DMS 273 (cell line): ENCODE data around the gene TRIM41.
"Not testable (repeated sequence)": the region's sequence is repeated elsewhere in the genome, so short reads cannot be mapped to it uniquely, and the experiment has no call there.

Experiments
- DNase-seq: peaks from one replicate; lab custom pipeline; 2025; ENCODE audit not compliant: unreplicated experiment; lab: John Stamatoyannopoulos, UW

Gene TRIM41

DNA sequence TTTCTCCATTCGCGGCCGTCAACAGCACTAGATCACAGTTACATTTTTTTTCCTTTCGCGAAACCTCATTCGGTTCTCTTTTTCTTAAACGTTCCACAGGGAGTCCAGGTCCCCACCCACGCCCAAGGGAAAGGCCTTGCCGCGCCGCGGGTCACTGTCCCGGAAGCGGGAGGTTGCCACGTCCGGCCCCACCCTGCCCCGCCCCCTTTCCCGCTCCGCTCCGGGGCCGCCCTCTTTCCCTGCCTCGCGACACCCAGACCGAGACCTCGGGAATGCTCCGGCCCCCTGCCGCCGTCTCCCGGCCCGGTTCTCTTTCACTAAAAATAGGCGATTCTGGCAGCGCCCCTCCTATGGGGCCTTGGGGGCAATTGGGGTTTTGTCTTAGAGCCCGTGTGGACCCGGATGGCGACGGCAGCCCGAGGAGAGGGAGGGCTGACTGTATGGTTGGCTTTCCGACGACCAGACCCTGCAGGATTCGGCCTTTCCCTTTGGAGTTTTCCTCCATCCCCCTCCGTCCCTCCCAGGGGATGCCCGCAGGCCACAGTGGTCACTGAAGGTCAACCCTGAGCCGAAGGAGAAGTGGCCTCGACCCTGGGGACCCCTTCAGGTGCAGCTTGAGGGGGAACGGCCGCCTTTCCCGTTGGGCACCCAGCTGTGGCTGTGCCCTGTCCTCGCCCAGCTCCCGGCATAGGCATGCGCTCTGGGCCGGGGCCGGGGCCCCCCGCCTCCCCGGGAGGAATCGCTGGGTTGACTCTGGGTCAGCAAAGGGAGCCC is 23.4 kb downstream of the TRIM41 start:
- DNase-seq, result no peak

DNA sequence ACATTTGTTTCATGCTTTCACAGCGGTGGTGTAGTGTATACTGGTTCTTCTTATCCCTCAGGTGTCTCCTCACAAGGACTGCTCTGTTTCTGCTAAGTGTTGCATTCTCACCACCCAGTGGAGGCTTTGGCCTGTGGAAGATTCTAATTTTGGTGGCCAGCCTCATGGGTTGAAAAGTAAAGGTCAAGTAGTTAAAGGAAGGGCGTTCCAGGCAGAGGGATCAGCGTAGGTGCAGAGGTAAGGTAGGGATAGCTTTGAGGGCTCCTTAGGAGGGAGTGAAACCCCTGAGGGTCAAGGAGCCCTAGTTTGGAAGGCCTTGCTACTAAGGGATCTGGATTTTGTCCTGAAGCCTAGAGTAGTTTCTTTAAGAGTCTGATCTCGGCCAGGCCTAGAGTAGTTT is 25.2 kb downstream of the TRIM41 start:
- DNase-seq, result no peak

- DNase-seq, result no peak
Measured at GRCh38 chr5:181255276-181255675, 32.2 kb downstream of the TRIM41 start.

DNA sequence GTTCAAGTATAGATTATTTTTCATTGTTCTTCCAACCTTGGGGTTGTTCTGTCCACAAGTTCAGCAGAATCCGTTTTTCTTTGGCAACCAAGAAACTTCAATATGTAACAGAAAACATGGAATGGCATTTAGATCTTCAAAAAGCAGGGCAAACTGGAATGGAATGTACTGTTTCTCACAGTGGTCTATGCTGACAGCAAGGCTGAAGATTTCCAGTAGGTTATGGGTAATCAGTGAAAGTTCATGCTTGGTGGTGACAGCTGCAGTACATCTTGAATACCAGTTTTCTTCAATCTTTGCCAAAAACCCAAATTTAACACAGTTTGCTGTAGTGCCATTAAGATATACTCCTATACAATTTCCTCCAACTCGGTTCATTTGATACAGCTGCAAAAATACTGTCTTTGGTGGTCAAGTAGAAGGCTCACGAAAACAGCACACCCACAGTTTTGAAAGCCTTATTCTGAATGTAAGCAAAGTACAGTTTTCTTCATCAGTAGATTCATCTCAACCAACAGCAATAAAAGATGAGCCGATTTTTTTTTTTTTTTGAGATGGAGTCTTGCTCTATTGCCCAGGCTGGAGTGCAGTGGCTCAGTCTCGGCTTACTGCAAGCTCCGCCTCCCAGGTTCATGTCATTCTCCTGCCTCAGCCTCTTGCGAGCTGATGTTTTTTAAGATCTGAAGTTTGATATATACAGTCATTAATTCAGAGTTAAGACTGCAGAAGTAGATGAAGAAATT is 32.9 kb downstream of the TRIM41 start:
- no peak for DNase-seq

DNA sequence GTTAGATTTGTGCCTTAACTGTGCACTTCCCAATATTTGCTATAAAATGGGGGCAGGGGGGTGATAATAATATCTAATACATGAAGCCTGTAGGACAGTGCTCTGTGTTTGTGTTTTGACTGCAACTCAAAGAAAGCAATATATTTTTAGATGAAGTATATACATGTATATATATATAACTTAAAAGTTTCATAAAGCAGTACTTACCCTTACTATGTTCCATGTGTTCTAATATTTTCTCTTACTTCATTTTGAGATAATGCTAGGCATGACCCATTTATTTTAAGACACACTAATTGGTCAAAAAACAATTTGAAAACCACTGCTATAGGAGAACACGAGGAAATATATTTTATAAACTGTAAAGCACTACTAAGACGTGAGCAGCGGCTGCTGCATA is 35.5 kb downstream of the TRIM41 start:
- no peak for DNase-seq

- no peak for DNase-seq
Measured at GRCh38 chr5:181259283-181259682, 36.2 kb downstream of the TRIM41 start.

DNA sequence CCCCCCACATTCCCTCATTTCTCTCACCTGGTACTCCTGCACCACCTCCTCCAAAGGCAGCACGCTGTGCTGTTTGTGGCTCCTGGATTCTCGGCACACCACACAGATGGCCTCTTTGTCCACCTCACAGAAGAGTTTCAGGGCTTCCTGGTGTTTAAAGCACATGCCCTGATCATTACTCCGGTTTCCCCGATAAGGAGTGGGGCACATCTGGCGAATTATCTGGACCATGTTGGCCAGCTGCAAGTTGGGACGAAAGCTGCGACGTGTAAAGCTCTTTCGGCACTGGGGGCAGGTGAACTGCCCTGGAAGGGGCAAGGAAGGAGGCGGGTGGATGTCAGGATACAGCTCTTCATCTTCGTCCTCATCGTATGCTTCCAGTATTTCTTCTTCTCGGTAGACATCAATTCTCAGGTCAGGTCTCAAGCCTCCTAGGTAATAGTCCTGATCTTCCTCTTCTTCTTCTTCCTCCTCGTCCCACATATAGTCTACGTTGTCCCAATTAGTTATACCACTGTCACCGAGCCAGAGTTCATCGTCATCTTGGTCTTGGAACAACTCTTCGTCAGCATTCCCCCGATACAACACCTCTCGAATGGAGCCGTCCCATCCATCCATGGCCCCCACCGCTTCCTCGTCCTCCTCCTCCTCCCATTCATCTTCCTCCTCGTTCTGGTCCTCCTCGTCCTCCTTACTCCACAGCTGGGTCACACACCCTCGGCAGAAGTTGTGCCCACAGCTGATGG is 37.1 kb downstream of the TRIM41 start:
- no peak for DNase-seq

- no peak for DNase-seq
Measured at GRCh38 chr5:181260720-181261319, 37.7 kb downstream of the TRIM41 start, which contains the start of gene TRIM52. Gene TRIM52 (minus strand): TSS chr5:181261143. CDS start chr5:181260813, 330 bp downstream.

DNA sequence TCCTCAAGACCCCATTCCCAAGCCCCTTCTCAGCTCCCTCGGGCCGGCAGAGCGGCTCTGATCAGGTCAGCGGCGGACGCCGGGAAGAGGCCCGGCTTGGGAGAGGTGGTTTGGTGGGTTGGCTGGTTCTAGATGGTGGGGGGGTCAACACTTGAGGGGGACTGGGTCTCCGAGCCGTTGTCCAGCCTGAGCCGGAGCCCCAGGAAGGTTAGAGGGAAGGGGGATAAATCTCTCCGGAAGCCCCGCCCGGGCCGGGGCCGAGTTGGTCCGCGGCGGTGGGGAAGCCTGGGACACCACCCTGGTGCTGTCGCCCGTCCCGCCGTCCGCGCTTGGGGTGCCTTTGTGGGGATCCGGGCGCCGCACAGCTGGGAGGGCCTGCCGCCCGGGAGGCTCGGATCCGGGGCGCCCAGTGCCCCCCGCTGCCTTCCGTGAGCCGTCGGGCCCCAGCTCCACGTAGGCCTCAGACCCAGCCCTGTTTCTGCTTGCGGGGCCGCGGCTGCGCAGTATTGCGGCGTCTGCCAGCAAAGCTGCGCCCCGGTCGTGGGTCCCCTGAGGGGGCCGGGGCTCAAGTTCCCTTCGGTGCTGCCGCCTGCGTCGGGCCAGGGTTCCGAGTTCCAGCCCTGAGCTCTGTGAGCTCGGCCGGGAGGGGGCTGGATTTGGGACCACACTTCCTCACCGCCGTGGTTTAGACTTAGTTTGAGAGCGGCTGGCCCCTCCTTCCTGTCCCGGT is 38.4 kb downstream of the TRIM41 start:
- DNase-seq, result no peak

GRCh38 chr5:181263633-181264032 is 40.6 kb downstream of the TRIM41 start:
- no peak for DNase-seq

- no peak for DNase-seq
Measured at GRCh38 chr5:181265092-181265671, 42.1 kb downstream of the TRIM41 start.

DNA sequence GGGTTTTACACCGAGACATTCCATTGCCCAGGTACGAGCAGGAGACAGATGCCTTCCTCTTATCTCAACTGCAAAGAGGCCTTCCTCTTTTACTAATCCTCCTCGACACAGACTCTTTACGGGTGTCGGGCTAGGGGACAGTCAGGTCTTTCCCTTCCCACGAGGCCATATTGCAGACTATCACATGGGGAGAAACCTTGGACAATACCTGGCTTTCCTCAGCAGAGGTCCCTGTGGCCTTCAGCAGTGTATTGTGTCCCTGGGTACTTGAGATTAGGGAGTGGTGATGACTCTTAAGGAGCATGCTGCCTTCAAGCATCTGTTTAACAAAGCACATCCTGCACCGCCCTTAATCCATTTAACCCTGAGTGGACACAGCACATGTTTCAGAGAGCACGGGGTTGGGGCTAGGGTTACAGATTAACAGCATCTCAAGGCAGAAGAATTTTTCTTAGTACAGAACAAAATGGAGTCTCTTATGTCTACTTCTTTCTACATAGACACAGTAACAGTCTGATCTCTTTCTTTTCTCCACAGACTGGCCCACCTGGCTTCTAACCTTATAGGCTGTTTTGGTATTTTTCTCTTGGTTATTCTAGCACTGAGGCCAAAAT is 44.3 kb downstream of the TRIM41 start:
- not testable (repeated sequence) for DNase-seq

DNA sequence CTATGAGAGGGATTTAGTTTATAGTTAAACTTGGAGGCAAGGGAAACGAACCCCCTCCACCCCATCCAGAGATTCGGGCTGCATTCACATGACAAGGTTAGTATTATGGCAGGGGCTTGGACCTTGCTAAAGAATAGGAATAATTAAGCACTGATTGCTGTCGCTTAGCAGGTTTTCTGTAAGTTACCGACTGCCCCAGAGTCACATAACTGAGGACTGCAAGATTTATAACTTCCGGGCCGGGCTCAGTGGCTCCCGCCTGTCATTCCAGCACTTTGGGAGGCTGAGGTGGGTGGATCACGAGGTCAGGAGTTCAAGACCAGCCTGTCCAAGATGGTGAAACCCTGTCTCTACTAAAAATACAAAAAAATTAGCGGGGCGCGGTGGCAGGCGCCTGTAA is 44.8 kb downstream of the TRIM41 start:
- DNase-seq, result not testable (repeated sequence)

- no peak for DNase-seq
Measured at GRCh38 chr5:181271081-181271480, 48.0 kb downstream of the TRIM41 start.

GRCh38 chr5:181273433-181273744 is 50.3 kb downstream of the TRIM41 start:
- not testable (repeated sequence) for DNase-seq

DNA sequence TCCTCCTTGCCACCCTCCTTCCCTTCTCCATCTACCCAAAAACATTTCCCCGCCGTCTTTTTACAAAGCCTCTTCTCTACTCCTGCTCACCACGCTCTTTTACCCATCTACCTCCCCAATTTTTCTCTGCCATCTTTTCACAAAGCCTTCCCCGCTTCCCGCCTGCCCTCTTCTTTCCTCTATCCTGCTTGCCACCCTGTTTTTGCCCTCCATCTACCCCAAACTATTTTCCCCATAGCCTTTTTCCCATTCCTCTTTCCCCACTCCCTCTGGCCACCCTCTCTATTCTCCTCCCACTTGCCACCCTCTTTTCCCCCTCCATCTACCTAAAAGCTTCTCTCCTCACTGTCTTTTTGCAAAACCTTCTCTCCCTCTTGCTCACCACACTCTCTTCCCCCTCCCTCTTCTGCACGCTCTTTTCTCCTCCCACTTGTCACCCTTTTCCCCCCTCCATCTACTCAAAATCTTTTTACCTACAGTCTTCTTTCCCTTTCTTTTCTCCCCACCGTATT is 57.2 kb downstream of the TRIM41 start:
- no peak for DNase-seq

DNA sequence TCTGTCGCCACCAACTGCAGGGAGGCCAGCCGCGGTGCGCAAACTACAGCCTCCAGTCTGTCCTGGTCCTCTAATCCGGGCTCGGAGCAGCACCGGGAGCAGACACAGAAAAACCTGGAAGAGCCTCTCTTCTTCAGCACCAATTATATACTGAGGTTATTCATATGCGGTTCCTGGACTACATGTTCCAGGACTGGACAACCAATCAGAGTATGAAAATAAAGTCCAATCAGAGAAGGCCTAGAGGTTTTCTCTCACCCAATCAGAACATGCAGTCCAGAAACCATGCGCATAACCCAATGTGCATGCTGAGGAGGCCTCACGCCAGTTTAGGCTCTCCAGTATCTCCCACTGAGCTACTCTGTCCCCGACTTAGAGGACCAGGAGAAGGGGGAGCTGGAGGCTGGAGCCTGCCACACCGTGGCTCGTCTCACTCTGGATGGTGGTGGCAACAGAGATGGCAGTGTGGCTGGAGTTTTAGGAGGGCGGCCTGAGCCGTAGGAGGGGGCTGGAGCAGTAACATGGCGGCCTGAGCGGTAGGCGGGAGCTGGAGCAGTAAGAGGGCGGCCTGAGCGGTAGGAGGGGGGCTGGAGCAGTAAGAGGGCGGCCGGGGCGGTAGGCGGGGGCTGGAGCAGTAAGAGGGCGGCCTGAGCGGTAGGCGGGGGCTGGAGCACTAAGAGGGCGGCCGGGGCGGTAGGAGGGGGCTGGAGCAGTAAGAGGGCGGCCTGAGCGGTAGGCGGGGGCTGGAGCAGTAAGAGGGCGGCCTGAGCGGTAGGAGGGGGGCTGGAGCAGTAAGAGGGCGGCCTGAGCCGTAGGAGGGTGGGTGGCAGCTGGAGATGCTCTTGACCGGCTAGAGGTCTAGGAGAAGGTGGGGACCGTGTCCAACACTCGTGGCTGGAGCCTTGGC is 58.2 kb downstream of the TRIM41 start:
- no peak for DNase-seq

DNA sequence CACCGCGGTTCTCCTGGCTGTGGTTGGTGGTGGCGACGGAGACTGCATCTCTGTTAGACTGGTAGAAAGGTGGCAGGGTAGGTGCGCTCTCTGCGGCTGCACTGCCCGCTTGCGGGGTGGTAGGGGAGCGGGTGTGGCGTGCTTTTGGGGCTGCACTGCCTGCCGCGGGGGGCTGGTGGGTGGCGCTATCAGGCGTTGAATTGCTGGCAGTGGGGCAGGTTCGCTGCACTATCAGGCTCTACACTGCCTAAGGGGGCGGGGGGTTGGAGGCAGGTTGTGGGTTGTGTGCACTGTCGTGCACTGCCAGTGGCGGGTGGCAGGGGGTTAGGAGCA is 58.9 kb downstream of the TRIM41 start:
- no peak for DNase-seq

GRCh38 chr5:181282415-181282814 is 59.3 kb downstream of the TRIM41 start:
- DNase-seq, result not testable (repeated sequence)
